Vagina (tissue), 2 donors: ENCODE measurements around the gene TPD52L1.

Source experiments
- CTCF ChIP-seq, 3 experiments: fragments of 450-650 bp in 2 of 3; fragments of 200-600 bp in 1 of 3; sonication (generic) in 1 of 3; IDR thresholded peaks; one replicate each; pipeline ENCODE4 v1.5.1; 2017 to 2019; ENCODE audit warnings: antibody characterized with exemption in 3 of 3, mild to moderate bottlenecking in 2 of 3, moderate library complexity in 2 of 3
- POLR2A ChIP-seq, 2 donors: fragments of 450-650 bp; IDR thresholded peaks; one replicate each; pipeline ENCODE4 v1.6.1; 2017; ENCODE audit warnings: antibody characterized with exemption in 2 of 2, mild to moderate bottlenecking in 2 of 2, moderate library complexity in 2 of 2
- POLR2AphosphoS5 ChIP-seq, 2 donors: sonication (generic); formaldehyde crosslinking; IDR thresholded peaks; one replicate each; pipeline ENCODE4 v1.9.0; 2017; ENCODE audit warnings: antibody characterized with exemption in 2 of 2, mild to moderate bottlenecking in 2 of 2, low read depth in 1 of 2; ENCODE audit not compliant: insufficient read depth in 1 of 2

GRCh38 chr6:125294925-125295324 lies 141.4 kb downstream of the TPD52L1 start:
- TF ChIP-seq CTCF (IDR thresholded peaks at IDR 0.05) (no peak), POLR2AphosphoS5 (IDR thresholded peaks at IDR 0.05; ENCODE audit: insufficient read depth in 1 of 2, low read depth in 1 of 2) (no peak), POLR2A (IDR thresholded peaks at IDR 0.05) (no peak)
